Astrocyte of the cerebellum (primary cell): Measurements from ENCODE around the gene RABEP2.

Experiments used
- DNase-seq: peaks from one replicate; pipeline ENCODE4 v3.0.0-alpha.2; 2011; ENCODE audit warnings: low read depth
- H3K4me3 ChIP-seq: 2 replicates; pipeline ENCODE4 v1.5.1; 2011; ENCODE audit warnings: mild to moderate bottlenecking, low read depth, low read length, moderate library complexity
- in situ Hi-C: cut with HindIII; loops from 2 replicates; pipeline ENCODE4 v1.10.0; 2017; ENCODE audit warnings: low sequenced_read_pairs
- TF ChIP-seq, protein P1 (sequence below): IDR thresholded peaks from 2 replicates; pipeline ENCODE4 v1.5.1; 2012; ENCODE audit warnings: low read length, low read depth, moderate library complexity, mild to moderate bottlenecking; ENCODE audit errors: missing control alignments

Gene RABEP2

GRCh38 chr16:28938721-28939120 lies 13.7 kb upstream of the RABEP2 start:
- DNase-seq: no peak
- in situ Hi-C loops: no loop called here
- H3K4me3 ChIP-seq: no peak overlapping the region
- TF ChIP-seq, protein P1, sequence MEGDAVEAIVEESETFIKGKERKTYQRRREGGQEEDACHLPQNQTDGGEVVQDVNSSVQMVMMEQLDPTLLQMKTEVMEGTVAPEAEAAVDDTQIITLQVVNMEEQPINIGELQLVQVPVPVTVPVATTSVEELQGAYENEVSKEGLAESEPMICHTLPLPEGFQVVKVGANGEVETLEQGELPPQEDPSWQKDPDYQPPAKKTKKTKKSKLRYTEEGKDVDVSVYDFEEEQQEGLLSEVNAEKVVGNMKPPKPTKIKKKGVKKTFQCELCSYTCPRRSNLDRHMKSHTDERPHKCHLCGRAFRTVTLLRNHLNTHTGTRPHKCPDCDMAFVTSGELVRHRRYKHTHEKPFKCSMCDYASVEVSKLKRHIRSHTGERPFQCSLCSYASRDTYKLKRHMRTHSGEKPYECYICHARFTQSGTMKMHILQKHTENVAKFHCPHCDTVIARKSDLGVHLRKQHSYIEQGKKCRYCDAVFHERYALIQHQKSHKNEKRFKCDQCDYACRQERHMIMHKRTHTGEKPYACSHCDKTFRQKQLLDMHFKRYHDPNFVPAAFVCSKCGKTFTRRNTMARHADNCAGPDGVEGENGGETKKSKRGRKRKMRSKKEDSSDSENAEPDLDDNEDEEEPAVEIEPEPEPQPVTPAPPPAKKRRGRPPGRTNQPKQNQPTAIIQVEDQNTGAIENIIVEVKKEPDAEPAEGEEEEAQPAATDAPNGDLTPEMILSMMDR: no peak

DNA sequence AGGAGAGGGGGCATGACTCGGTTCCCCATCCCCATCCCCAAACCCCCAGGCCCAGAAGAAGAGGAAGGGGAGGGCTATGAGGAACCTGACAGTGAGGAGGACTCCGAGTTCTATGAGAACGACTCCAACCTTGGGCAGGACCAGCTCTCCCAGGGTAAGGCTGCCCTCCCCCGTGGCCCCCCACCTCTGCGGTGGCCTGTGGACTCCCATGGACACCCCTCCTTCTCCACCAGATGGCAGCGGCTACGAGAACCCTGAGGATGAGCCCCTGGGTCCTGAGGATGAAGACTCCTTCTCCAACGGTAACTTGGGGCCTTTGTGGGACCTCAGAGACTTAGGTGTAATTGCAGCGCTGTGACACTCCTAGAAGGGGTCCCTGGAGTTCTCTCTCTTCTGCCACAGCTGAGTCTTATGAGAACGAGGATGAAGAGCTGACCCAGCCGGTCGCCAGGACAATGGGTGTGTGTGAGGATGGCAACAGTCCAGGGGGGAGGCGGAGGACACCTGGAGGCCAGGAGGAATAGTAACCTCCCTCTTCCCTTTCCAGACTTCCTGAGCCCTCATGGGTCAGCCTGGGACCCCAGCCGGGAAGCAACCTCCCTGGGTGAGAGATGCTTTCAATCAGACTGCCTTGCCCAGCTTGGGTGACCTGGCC lies 12.3 kb upstream of the RABEP2 start:
- no peak overlapping the region for H3K4me3 ChIP-seq
- in situ Hi-C loops: no loop called here
- TF ChIP-seq, protein P1: no peak
- DNase-seq: no peak

DNA sequence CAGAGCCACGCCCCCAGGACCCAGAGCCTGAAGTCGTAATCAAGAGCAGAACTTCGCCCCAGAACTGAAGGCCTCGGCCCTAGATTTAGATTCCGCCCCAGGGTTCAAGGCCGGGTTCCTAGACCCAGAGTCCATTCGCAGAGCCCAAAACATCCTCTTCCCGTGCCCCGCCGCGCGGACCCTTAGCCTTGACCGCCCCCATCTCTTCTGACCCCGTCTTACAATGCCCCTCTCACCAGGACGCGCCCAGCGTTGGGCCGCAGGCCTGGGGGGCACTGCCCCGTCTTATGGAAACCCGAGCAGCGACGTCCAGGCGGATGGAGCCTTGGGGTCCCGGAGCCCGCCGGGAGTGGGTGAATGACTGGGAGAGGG lies 11.7 kb upstream of the RABEP2 start:
- TF ChIP-seq, protein P1: no peak
- no peak overlapping the region for H3K4me3 ChIP-seq
- no peak for DNase-seq
- in situ Hi-C loops: no loop called here

DNA sequence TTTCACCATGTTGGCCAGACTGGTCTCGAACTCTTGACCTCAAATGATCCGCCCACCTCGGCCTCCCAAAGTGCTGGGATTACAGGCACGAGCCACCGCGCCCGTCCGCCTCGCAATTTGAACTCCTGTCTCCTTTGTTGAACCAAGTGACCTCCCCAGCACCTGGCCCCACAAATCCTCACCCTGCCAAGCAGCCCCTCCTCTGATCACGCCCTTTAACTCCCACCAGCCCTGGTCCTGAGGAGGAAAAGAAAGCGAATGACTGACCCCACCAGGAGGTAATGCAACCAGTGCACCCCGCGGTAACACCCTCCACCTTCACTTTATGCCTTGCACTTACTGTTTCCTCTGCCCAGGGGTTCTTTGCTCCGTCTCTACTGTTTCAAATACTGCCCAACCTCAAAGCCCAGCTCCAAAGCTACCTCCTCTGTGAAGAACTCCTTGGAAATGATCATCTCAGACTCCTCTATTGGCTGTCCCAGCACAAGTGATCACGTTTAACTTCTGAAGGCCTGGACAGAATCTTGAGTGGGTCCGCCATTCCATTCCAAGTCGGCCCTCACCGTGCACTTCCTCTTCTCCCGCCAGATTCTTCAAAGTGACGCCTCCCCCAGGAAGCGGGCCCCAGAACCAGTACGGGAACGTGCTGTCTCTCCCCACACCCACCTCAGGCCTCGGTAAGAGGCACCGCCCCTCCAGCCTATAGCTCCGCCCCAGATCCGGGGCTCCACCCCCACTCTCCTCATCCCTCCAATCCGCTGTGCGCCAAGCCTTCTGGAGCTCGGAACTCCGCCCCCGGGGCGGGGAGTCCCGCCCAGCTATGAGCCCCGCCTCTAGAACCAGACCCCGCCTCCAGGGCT lies 11.1 kb upstream of the RABEP2 start:
- TF ChIP-seq, protein P1: no peak
- DNase-seq: no peak
- in situ Hi-C loops: no loop called here
- H3K4me3 ChIP-seq: no peak overlapping the region

- in situ Hi-C loops: no loop called here
- H3K4me3 ChIP-seq: no peak overlapping the region
- no peak for DNase-seq
- TF ChIP-seq, protein P1: no peak
Measured at GRCh38 chr16:28935346-28935745, 10.3 kb upstream of the RABEP2 start.

DNA sequence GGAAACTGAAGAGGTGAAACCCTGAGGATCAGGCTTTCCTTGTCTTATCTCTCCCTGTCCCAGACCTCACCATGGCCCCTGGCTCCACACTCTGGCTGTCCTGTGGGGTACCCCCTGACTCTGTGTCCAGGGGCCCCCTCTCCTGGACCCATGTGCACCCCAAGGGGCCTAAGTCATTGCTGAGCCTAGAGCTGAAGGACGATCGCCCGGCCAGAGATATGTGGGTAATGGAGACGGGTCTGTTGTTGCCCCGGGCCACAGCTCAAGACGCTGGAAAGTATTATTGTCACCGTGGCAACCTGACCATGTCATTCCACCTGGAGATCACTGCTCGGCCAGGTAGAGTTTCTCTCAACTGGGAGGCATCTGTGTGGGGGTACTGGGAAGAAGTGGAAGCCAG lies 8.1 kb upstream of the RABEP2 start:
- no peak for DNase-seq
- no peak overlapping the region for H3K4me3 ChIP-seq
- TF ChIP-seq, protein P1: no peak
- in situ Hi-C loops: no loop called here
